Astrocyte (in vitro differentiated cells and primary cell): ENCODE results near the gene EFNA1. TPM values are rescaled to one million over a fixed set of nuclear protein-coding genes. Genes with fewer than 3 reads are reported as not detected.

Experiments
- DNase-seq: peaks from one replicate; pipeline ENCODE4 v3.0.0-alpha.2; 2010; ENCODE audit warnings: low read depth
- FAIRE-seq: peaks from 2 replicates; lab custom pipeline; 2011; peaks lifted over from hg19 to GRCh38; lab: Jason Lieb, UNC
- H2AFZ ChIP-seq: 2 replicates; pipeline ENCODE4 v1.6.0; 2012; ENCODE audit warnings: low read depth, low read length, inconsistent platforms
- H3K27ac ChIP-seq: 2 replicates; pipeline ENCODE4 v1.5.1; 2011; ENCODE audit warnings: low read depth, low read length, inconsistent platforms
- H3K27me3 ChIP-seq: 2 replicates; pipeline ENCODE4 v1.6.0; 2011; ENCODE audit warnings: low read length, inconsistent platforms; ENCODE audit not compliant: insufficient read depth
- H3K36me3 ChIP-seq: 2 replicates; pipeline ENCODE4 v1.5.1; 2011; ENCODE audit warnings: low read length, inconsistent platforms; ENCODE audit not compliant: insufficient read depth
- H3K4me1 ChIP-seq: 2 replicates; pipeline ENCODE4 v1.5.1; 2011; ENCODE audit warnings: low read length, inconsistent platforms; ENCODE audit not compliant: insufficient read depth
- H3K4me2 ChIP-seq: 2 replicates; pipeline ENCODE4 v1.6.0; 2012; ENCODE audit warnings: low read length, inconsistent platforms
- H3K4me3 ChIP-seq: 2 replicates; pipeline ENCODE4 v1.5.1; 2011; ENCODE audit warnings: low read depth, mild to moderate bottlenecking, low read length, inconsistent platforms; ENCODE audit not compliant: insufficient read depth
- H3K79me2 ChIP-seq: 2 replicates; pipeline ENCODE4 v1.6.0; 2012; ENCODE audit warnings: mild to moderate bottlenecking, low read length, inconsistent platforms; ENCODE audit not compliant: insufficient read depth
- H3K9ac ChIP-seq: 2 replicates; pipeline ENCODE4 v1.6.0; 2012; ENCODE audit warnings: mild to moderate bottlenecking, low read length, inconsistent platforms
- H3K9me3 ChIP-seq: 2 replicates; pipeline ENCODE4 v1.5.1; 2012; ENCODE audit warnings: low read depth, mild to moderate bottlenecking, low read length, inconsistent platforms; ENCODE audit not compliant: insufficient read depth
- H4K20me1 ChIP-seq: 2 replicates; pipeline ENCODE4 v1.6.0; 2012; ENCODE audit warnings: low read length, inconsistent platforms; ENCODE audit not compliant: insufficient read depth
- H3K27ac Mint-ChIP-seq: one replicate; pipeline ENCODE4 v1.8.0; 2021; ENCODE audit warnings: mild to moderate bottlenecking, mixed read lengths; ENCODE audit not compliant: unreplicated experiment
- H3K27me3 Mint-ChIP-seq: one replicate; pipeline ENCODE4 v1.8.0; 2021; ENCODE audit warnings: low read depth, mixed read lengths; ENCODE audit not compliant: unreplicated experiment
- H3K36me3 Mint-ChIP-seq: one replicate; pipeline ENCODE4 v1.8.0; 2021; ENCODE audit warnings: low read depth, mixed read lengths; ENCODE audit not compliant: unreplicated experiment
- H3K4me1 Mint-ChIP-seq: one replicate; pipeline ENCODE4 v1.8.0; 2021; ENCODE audit warnings: low read depth, mixed read lengths; ENCODE audit not compliant: unreplicated experiment
- H3K4me3 Mint-ChIP-seq: one replicate; pipeline ENCODE4 v1.8.0; 2021; ENCODE audit warnings: mild to moderate bottlenecking, moderate library complexity, mixed read lengths; ENCODE audit not compliant: unreplicated experiment
- H3K9me3 Mint-ChIP-seq: one replicate; pipeline ENCODE4 v1.8.0; 2021; ENCODE audit warnings: mild to moderate bottlenecking, mixed read lengths; ENCODE audit not compliant: unreplicated experiment
- EZH2 ChIP-seq: IDR thresholded peaks from 2 replicates; pipeline ENCODE4 v1.6.1; 2012; ENCODE audit warnings: mild to moderate bottlenecking, low read length, inconsistent platforms; ENCODE audit not compliant: insufficient read depth
- total RNA-seq: library from RNA; stranded (reverse); gene quantifications from 2 replicates; pipeline ENCODE4 v1.2.1, GENCODE V29; 2021
- TF ChIP-seq, protein P1 (sequence below): IDR thresholded peaks from 2 replicates; pipeline ENCODE4 v1.5.1; 2011; ENCODE audit warnings: low read depth, mild to moderate bottlenecking, inconsistent platforms, low read length, moderate library complexity; ENCODE audit not compliant: insufficient read depth

The EFNA1 gene
- total RNA-seq, 1 donor from 2014 or later, result 16.4 TPM

DNA sequence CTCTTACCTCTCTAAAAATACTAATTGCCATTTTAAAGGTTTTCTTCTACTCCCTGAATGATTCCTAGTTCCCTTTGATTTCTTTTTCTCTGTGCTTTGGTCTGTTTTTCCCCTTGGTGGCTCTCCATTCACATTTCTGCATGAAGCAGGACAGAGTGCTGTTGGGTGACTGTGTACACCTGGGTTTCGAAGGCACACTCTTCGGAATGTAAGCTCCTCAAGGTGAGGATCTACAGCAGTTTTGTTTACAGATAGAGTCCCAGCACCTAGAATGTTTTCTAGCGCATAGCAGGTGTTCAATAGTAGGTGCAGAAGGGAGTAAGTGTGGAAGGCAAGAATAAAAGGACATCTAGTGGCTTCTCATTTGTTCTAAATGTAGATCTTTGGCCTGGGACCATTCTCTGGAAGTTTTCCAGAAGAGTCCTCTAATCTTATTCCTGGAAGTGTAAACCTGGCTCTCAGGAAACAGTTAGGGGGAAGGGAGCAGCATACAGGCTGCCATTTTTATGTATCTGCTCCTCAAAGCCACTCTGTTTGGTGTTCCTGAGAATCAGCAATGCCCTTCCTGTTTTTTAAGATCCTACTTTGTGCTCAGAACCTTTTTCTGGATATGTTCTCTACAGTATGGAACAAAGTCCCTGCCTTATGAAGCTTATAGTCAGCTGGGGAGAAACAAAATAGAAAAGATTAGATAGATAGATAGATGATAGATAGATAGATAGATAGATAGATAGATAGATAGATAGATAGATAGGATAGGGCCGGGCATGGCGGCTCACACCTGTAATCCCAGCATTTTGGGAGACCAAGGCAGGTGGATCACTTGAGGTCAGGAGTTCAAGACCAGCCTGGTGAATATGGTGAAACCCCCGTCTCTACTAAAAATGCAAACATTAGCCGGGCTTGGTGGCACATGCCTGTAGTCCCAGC is 22.8 kb upstream of the EFNA1 start:
- DNase-seq (no peak), FAIRE-seq (no peak)
- Mint-ChIP-seq H3K4me1 (no peaks in the 10 kb centered on the region), H3K27me3 (peaks cover 30% of the 10 kb centered on the region), H3K27ac (no peak overlapping the region), H3K9me3 (peaks cover 2% of the 10 kb centered on the region), H3K4me3 (no peak overlapping the region), H3K36me3 (peaks cover 1% of the 10 kb centered on the region)
- Histone ChIP-seq H3K4me3 (no peak overlapping the region), H3K36me3 (no peaks in the 10 kb centered on the region), H3K9ac (no peak overlapping the region), H3K79me2 (no peaks in the 10 kb centered on the region), H3K9me3 (no peaks in the 10 kb centered on the region), H3K27me3 (peaks cover 9% of the 10 kb centered on the region), H2AFZ (no peak overlapping the region), H3K4me1 (no peaks in the 10 kb centered on the region), H3K27ac (no peak overlapping the region), H4K20me1 (no peaks in the 10 kb centered on the region), H3K4me2 (no peak overlapping the region)
- TF ChIP-seq, protein P1, sequence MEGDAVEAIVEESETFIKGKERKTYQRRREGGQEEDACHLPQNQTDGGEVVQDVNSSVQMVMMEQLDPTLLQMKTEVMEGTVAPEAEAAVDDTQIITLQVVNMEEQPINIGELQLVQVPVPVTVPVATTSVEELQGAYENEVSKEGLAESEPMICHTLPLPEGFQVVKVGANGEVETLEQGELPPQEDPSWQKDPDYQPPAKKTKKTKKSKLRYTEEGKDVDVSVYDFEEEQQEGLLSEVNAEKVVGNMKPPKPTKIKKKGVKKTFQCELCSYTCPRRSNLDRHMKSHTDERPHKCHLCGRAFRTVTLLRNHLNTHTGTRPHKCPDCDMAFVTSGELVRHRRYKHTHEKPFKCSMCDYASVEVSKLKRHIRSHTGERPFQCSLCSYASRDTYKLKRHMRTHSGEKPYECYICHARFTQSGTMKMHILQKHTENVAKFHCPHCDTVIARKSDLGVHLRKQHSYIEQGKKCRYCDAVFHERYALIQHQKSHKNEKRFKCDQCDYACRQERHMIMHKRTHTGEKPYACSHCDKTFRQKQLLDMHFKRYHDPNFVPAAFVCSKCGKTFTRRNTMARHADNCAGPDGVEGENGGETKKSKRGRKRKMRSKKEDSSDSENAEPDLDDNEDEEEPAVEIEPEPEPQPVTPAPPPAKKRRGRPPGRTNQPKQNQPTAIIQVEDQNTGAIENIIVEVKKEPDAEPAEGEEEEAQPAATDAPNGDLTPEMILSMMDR, result no peak
- no peak for TF ChIP-seq EZH2

DNA sequence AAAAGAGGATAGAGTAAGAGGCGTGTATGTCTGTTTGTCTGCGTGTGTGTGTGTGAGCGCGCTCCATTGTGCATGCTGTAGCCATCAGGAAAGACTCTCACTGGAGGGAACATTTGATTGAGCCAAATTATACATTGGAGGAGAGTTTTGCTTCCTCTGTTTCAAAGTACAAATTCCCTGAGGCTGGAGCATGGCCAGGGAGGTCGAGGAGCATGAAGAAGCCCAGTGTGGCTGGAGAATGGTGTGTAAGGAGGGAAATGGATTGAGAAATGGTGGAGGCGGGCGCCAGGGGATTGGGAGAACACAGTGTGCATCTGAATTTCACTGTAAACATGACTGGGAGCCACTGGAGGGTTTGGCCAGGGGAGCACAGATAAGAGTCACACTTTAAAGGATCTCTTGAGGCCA is 22.1 kb upstream of the EFNA1 start:
- no peak overlapping the region for H3K4me2 ChIP-seq
- no peak for DNase-seq
- no peak overlapping the region for H3K27ac Mint-ChIP-seq
- no peaks in the 10 kb centered on the region for H3K4me1 Mint-ChIP-seq
- no peak for FAIRE-seq
- H3K4me3 Mint-ChIP-seq, result no peak overlapping the region
- H3K9me3 Mint-ChIP-seq, result peaks cover 2% of the 10 kb centered on the region
- no peak overlapping the region for H3K27ac ChIP-seq
- no peak overlapping the region for H3K9ac ChIP-seq
- peaks cover 30% of the 10 kb centered on the region for H3K27me3 Mint-ChIP-seq
- H3K9me3 ChIP-seq, result no peaks in the 10 kb centered on the region
- H3K79me2 ChIP-seq, result no peaks in the 10 kb centered on the region
- TF ChIP-seq EZH2, result no peak
- H3K4me3 ChIP-seq, result no peak overlapping the region
- no peak overlapping the region for H2AFZ ChIP-seq
- H3K4me1 ChIP-seq, result no peaks in the 10 kb centered on the region
- peaks cover 1% of the 10 kb centered on the region for H3K36me3 Mint-ChIP-seq
- H3K36me3 ChIP-seq, result no peaks in the 10 kb centered on the region
- no peaks in the 10 kb centered on the region for H4K20me1 ChIP-seq
- H3K27me3 ChIP-seq, result peaks cover 9% of the 10 kb centered on the region

DNA sequence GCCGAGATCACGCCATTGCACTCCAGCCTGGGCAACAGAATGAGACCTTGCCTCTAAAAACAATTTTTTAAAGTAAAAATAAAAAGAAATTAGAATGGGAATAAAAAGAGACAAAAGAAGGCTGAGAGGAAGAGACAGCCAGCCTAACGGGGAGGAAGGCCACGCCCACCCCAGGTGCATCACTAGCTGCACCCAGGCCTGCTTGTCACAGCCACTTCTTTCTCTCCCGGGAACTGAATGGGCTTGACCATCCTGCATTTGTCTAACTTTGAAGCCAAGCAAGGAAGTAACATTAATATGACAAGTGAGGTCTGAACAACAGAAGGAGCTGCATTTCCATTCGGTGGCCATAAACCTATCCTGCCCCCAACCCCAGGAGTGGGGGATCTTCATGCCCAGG is 20.8 kb upstream of the EFNA1 start:
- no peak overlapping the region for H2AFZ ChIP-seq
- peaks cover 30% of the 10 kb centered on the region for H3K27me3 Mint-ChIP-seq
- H3K4me3 Mint-ChIP-seq, result no peak overlapping the region

More for the DNA sequence above, 20.8 kb upstream of the EFNA1 start:
- H3K9me3 ChIP-seq, result no peaks in the 10 kb centered on the region
- H3K4me3 ChIP-seq, result no peak overlapping the region
- H3K36me3 ChIP-seq, result no peaks in the 10 kb centered on the region
- no peak overlapping the region for H3K27ac ChIP-seq
- no peaks in the 10 kb centered on the region for H3K4me1 Mint-ChIP-seq
- H3K27ac Mint-ChIP-seq, result no peak overlapping the region
- H3K9me3 Mint-ChIP-seq, result peaks cover 2% of the 10 kb centered on the region
- H3K4me1 ChIP-seq, result no peaks in the 10 kb centered on the region
- no peak for DNase-seq
- H3K27me3 ChIP-seq, result peaks cover 9% of the 10 kb centered on the region
- H3K79me2 ChIP-seq, result no peaks in the 10 kb centered on the region
- H3K4me2 ChIP-seq, result no peak overlapping the region
- H3K9ac ChIP-seq, result no peak overlapping the region
- H4K20me1 ChIP-seq, result no peaks in the 10 kb centered on the region
- H3K36me3 Mint-ChIP-seq, result peaks cover 1% of the 10 kb centered on the region
- FAIRE-seq, result no peak
- TF ChIP-seq, protein P1, result no peak
- no peak for TF ChIP-seq EZH2
